HCT116 (cell line): ENCODE data around the gene IGIP.

Source experiments
- EZH2 ChIP-seq: fragments of 200-600 bp; sonication (generic); IDR thresholded peaks from 2 replicates; pipeline ENCODE4 v1.6.1; 2017; ENCODE audit warnings: antibody characterized with exemption, mixed run types
- EZH2phosphoT487 ChIP-seq: fragments of 200-600 bp; IDR thresholded peaks from 2 replicates; pipeline ENCODE4 v1.6.1; 2018; ENCODE audit warnings: antibody characterized with exemption, borderline replicate concordance
- POLR2A ChIP-seq: IDR thresholded peaks from 2 replicates; pipeline ENCODE4 v1.7.0; 2011; ENCODE audit warnings: borderline replicate concordance; ENCODE audit not compliant: insufficient read depth, insufficient read length; ENCODE audit errors: extremely low read depth
- POLR2AphosphoS5 ChIP-seq: IDR thresholded peaks from 2 replicates; pipeline ENCODE4 v1.6.1; 2011; ENCODE audit warnings: mild to moderate bottlenecking, low read depth, low read length, moderate library complexity
- RAD21 ChIP-seq: IDR thresholded peaks from 2 replicates; pipeline ENCODE4 v1.6.1; 2012; ENCODE audit warnings: low read depth, mild to moderate bottlenecking
- SIN3A ChIP-seq: IDR thresholded peaks from 2 replicates; pipeline ENCODE4 v1.6.1; 2012; ENCODE audit warnings: low read depth
- SP1 ChIP-seq: IDR thresholded peaks from 2 replicates; pipeline ENCODE4 v1.6.1; 2012; ENCODE audit warnings: low read depth
- ZFX ChIP-seq: fragments of 450-650 bp; IDR thresholded peaks from 2 replicates; pipeline ENCODE4 v1.6.1; 2017
- TF ChIP-seq, protein P1 (sequence below): IDR thresholded peaks from 2 replicates; pipeline ENCODE4 v1.6.1; 2011; ENCODE audit warnings: mild to moderate bottlenecking, low read length, moderate library complexity; ENCODE audit not compliant: insufficient replicate concordance; ENCODE audit errors: extremely low read depth
- TF ChIP-seq, protein P2 (sequence below), 3 experiments: fragments of 200-600 bp in 1 of 3; sonication (generic) in 1 of 3; IDR thresholded peaks in 2 of 3; conservative IDR thresholded peaks in 1 of 3; 2 replicates each; pipeline ENCODE4 v1.5.1; 2012 to 2017; ENCODE audit warnings: low read depth in 2 of 3, low read length in 2 of 3, antibody characterized with exemption in 1 of 3, borderline replicate concordance in 1 of 3, control low read depth in 1 of 3, mild to moderate bottlenecking in 1 of 3, mixed read lengths in 1 of 3, mixed run types in 1 of 3, moderate library complexity in 1 of 3; ENCODE audit not compliant: insufficient read depth in 1 of 3
- TF ChIP-seq, protein P3 (sequence below): IDR thresholded peaks from 2 replicates; pipeline ENCODE4 v1.6.1; 2012

DNA sequence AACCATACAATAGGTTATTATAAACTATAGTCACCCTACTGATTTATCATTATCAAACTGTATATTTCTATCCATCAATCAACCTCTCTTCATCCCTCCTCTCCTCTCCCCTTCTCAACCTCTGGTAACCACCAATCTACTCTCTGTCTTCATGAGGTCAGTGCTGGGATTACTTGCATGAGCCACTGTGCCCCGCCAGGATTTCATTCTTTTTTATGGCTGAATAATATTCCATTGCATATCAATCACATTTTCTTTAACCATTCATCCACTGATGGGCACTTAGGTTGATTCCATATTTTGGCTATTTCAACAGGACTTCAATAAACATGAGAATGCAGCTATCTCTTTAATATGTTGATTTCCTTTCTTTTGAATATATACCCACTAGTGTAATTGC, 22.6 kb upstream of the IGIP start:
- TF ChIP-seq EZH2, result no peak
- no peak for TF ChIP-seq SIN3A
- TF ChIP-seq, protein P1, sequence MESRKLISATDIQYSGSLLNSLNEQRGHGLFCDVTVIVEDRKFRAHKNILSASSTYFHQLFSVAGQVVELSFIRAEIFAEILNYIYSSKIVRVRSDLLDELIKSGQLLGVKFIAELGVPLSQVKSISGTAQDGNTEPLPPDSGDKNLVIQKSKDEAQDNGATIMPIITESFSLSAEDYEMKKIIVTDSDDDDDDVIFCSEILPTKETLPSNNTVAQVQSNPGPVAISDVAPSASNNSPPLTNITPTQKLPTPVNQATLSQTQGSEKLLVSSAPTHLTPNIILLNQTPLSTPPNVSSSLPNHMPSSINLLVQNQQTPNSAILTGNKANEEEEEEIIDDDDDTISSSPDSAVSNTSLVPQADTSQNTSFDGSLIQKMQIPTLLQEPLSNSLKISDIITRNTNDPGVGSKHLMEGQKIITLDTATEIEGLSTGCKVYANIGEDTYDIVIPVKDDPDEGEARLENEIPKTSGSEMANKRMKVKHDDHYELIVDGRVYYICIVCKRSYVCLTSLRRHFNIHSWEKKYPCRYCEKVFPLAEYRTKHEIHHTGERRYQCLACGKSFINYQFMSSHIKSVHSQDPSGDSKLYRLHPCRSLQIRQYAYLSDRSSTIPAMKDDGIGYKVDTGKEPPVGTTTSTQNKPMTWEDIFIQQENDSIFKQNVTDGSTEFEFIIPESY, result no peak
- no peak for TF ChIP-seq POLR2AphosphoS5
- TF ChIP-seq, protein P2, sequence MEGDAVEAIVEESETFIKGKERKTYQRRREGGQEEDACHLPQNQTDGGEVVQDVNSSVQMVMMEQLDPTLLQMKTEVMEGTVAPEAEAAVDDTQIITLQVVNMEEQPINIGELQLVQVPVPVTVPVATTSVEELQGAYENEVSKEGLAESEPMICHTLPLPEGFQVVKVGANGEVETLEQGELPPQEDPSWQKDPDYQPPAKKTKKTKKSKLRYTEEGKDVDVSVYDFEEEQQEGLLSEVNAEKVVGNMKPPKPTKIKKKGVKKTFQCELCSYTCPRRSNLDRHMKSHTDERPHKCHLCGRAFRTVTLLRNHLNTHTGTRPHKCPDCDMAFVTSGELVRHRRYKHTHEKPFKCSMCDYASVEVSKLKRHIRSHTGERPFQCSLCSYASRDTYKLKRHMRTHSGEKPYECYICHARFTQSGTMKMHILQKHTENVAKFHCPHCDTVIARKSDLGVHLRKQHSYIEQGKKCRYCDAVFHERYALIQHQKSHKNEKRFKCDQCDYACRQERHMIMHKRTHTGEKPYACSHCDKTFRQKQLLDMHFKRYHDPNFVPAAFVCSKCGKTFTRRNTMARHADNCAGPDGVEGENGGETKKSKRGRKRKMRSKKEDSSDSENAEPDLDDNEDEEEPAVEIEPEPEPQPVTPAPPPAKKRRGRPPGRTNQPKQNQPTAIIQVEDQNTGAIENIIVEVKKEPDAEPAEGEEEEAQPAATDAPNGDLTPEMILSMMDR (IDR thresholded peaks at IDR 0.05 in 2 of 3, conservative IDR thresholded peaks at IDR 0.05 in 1 of 3; ENCODE audit: borderline replicate concordance in 1 of 3, insufficient read depth in 1 of 3, low read depth in 2 of 3, low read length in 2 of 3), result no peak
- TF ChIP-seq ZFX, result no peak
- TF ChIP-seq, protein P3, sequence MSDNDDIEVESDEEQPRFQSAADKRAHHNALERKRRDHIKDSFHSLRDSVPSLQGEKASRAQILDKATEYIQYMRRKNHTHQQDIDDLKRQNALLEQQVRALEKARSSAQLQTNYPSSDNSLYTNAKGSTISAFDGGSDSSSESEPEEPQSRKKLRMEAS, result no peak
- TF ChIP-seq EZH2phosphoT487, result no peak
- no peak for TF ChIP-seq RAD21
- TF ChIP-seq SP1, result no peak
- TF ChIP-seq POLR2A, result no peak
